ENCODE results near the gene HMBS. TPM values are rescaled to one million over a fixed set of nuclear protein-coding genes. Genes with fewer than 3 reads are reported as not detected.

HMBS gene
- total and polyA plus RNA-seq, 2 experiments from 2014 or later, result 10.9 to 37.7 TPM

GRCh38 chr11:119091966-119092879 lies 7.5 kb downstream of the HMBS start:
- peaks cover 44% of the 10 kb centered on the region for H3K79me2 ChIP-seq
- no peaks in the 10 kb centered on the region for H3K27me3 ChIP-seq
- peaks cover 17% of the 10 kb centered on the region for H3K4me1 ChIP-seq (ENCODE audit: insufficient read depth)
- H3K9me2 ChIP-seq (replicated peaks; ENCODE audit: insufficient read depth), result no peaks in the 10 kb centered on the region
- peak overlapping the region; percentile 84 for H3K4me2 ChIP-seq
- no peaks in the 10 kb centered on the region for H3K36me3 ChIP-seq (replicated peaks; ENCODE audit: insufficient read depth, low read depth)
- no peak overlapping the region for H3K4me3 ChIP-seq
- no peak overlapping the region for H2AFZ ChIP-seq
- no peak for TF ChIP-seq EZH2 (IDR thresholded peaks at IDR 0.05; ENCODE audit: borderline replicate concordance)
- TF ChIP-seq EZH2phosphoT487 (IDR thresholded peaks at IDR 0.05; ENCODE audit: low read depth, severe bottlenecking, unreplicated experiment), result no peak
- TF ChIP-seq CTCF (IDR thresholded peaks at IDR 0.05; ENCODE audit: poor library complexity), result no peak
- WGBS (ENCODE audit: low lambda C conversion rate, missing lambda C conversion rate), result 88% methylated on average over 13 of the region's 13 CpGs
- H3K27ac ChIP-seq, result peak overlapping the region; percentile 96
- no peak for DNase-seq (ENCODE audit: low spot score)
- H3K9me3 ChIP-seq (ENCODE audit: low read depth), result no peaks in the 10 kb centered on the region
- peaks cover 6% of the 10 kb centered on the region for H4K20me1 ChIP-seq (ENCODE audit: insufficient read depth, poor library complexity, severe bottlenecking)

- Histone ChIP-seq H3K4me1 (ENCODE audit: insufficient read depth) (peaks cover 17% of the 10 kb centered on the region), H3K9me2 (replicated peaks; ENCODE audit: insufficient read depth) (no peaks in the 10 kb centered on the region), H3K9me3 (ENCODE audit: low read depth) (no peaks in the 10 kb centered on the region), H3K27me3 (no peaks in the 10 kb centered on the region), H3K36me3 (replicated peaks; ENCODE audit: insufficient read depth, low read depth) (no peaks in the 10 kb centered on the region), H4K20me1 (ENCODE audit: insufficient read depth, poor library complexity, severe bottlenecking) (peaks cover 6% of the 10 kb centered on the region), H2AFZ (no peak overlapping the region), H3K27ac (peak overlapping the region; percentile 96), H3K4me2 (peak overlapping the region; percentile 84), H3K79me2 (peaks cover 39% of the 10 kb centered on the region), H3K4me3 (peak overlapping the region; percentile 31)
- DNase-seq (ENCODE audit: low spot score), result no peak
- 43% methylated on average over 12 of the region's 12 CpGs for WGBS (ENCODE audit: low lambda C conversion rate, missing lambda C conversion rate)
- TF ChIP-seq EZH2 (IDR thresholded peaks at IDR 0.05; ENCODE audit: borderline replicate concordance) (no peak), EZH2phosphoT487 (IDR thresholded peaks at IDR 0.05; ENCODE audit: low read depth, severe bottlenecking, unreplicated experiment) (no peak), CTCF (IDR thresholded peaks at IDR 0.05; ENCODE audit: poor library complexity) (no peak)
Observed at GRCh38 chr11:119092880-119093842, 8.5 kb downstream of the HMBS start.

- H2AFZ ChIP-seq, result peak overlapping the region; percentile 73
- no peaks in the 10 kb centered on the region for H3K9me2 ChIP-seq (replicated peaks; ENCODE audit: insufficient read depth)
- no peaks in the 10 kb centered on the region for H3K36me3 ChIP-seq (replicated peaks; ENCODE audit: insufficient read depth, low read depth)
- TF ChIP-seq EZH2 (IDR thresholded peaks at IDR 0.05; ENCODE audit: borderline replicate concordance), result no peak
- no peak for TF ChIP-seq CTCF (IDR thresholded peaks at IDR 0.05; ENCODE audit: poor library complexity)
- TF ChIP-seq EZH2phosphoT487 (IDR thresholded peaks at IDR 0.05; ENCODE audit: low read depth, severe bottlenecking, unreplicated experiment), result no peak
- H3K79me2 ChIP-seq, result peaks cover 39% of the 10 kb centered on the region
- peak overlapping the region; percentile 31 for H3K4me3 ChIP-seq
- H3K9me3 ChIP-seq (ENCODE audit: low read depth), result no peaks in the 10 kb centered on the region
- peaks cover 17% of the 10 kb centered on the region for H3K4me1 ChIP-seq (ENCODE audit: insufficient read depth)
- peak; percentile 62 for DNase-seq (ENCODE audit: low spot score)
- 1% methylated on average over 61 of the region's 81 CpGs for WGBS (ENCODE audit: low lambda C conversion rate, missing lambda C conversion rate)
- H3K4me2 ChIP-seq, result peak overlapping the region; percentile 84
- H4K20me1 ChIP-seq (ENCODE audit: insufficient read depth, poor library complexity, severe bottlenecking), result peaks cover 6% of the 10 kb centered on the region
- peak overlapping the region; percentile 96 for H3K27ac ChIP-seq
- no peaks in the 10 kb centered on the region for H3K27me3 ChIP-seq
Observed at GRCh38 chr11:119093942-119094815, 9.5 kb downstream of the HMBS start.
